DND-41 (cell line): ENCODE results near the gene DOCK7.

Experiments
- CTCF ChIP-seq: IDR thresholded peaks from 2 replicates; pipeline ENCODE4 v1.5.1; 2012; ENCODE audit warnings: borderline replicate concordance, low read length, moderate library complexity, mild to moderate bottlenecking; ENCODE audit not compliant: poor library complexity, severe bottlenecking; ENCODE audit errors: extremely low read depth
- EZH2 ChIP-seq: IDR thresholded peaks from 3 replicates; pipeline ENCODE4 v1.6.1; 2012; ENCODE audit warnings: borderline replicate concordance, low read depth, mild to moderate bottlenecking, moderate library complexity, low read length, inconsistent platforms; ENCODE audit not compliant: severe bottlenecking

GRCh38 chr1:62725255-62725654 lies 37.1 kb upstream of the DOCK7 start:
- no peak for TF ChIP-seq CTCF
- TF ChIP-seq EZH2, result no peak
